DND-41 (cell line): ENCODE data around the gene SCGB1D1.
"Not testable (repeated sequence)": the region's sequence is repeated elsewhere in the genome, so short reads cannot be mapped to it uniquely, and the experiment has no call there.

Source experiments
- ATAC-seq: fragments of 200-7000 bp; cut with Tn5 transposase; 3 replicates; pipeline ENCODE4 v1.9.1; 2021; ENCODE audit warnings: low read depth; ENCODE audit not compliant: insufficient read depth
- DNase-seq: peaks from one replicate; pipeline ENCODE4 v3.0.0-alpha.2; 2020
- H2AFZ ChIP-seq: 2 replicates; pipeline ENCODE4 v1.6.0; 2012; ENCODE audit warnings: low read depth, low read length
- H3K27ac ChIP-seq: 2 replicates; pipeline ENCODE4 v1.5.1; 2012; ENCODE audit warnings: low read length, inconsistent platforms
- H3K27me3 ChIP-seq: fragments of 200-600 bp; sonication (generic); 2 replicates; pipeline ENCODE4 v1.6.0; 2012; ENCODE audit warnings: low read length, mild to moderate bottlenecking, inconsistent platforms; ENCODE audit not compliant: insufficient read depth, poor library complexity
- H3K36me3 ChIP-seq: 2 replicates; pipeline ENCODE4 v1.5.1; 2012; ENCODE audit warnings: low read length, inconsistent platforms; ENCODE audit not compliant: insufficient read depth
- H3K4me1 ChIP-seq: 2 replicates; pipeline ENCODE4 v1.5.1; 2012; ENCODE audit warnings: mild to moderate bottlenecking, low read length; ENCODE audit not compliant: insufficient read depth
- H3K4me2 ChIP-seq: 2 replicates; pipeline ENCODE4 v1.6.0; 2012; ENCODE audit warnings: mild to moderate bottlenecking, moderate library complexity, low read length, inconsistent platforms; ENCODE audit not compliant: insufficient read depth
- H3K4me3 ChIP-seq, 2 experiments: fragments of 200-600 bp in 1 of 2; shearing (Covaris generic) in 1 of 2; 2 replicates each; pipeline ENCODE4 v1.5.1; 2012 to 2016; ENCODE audit warnings: inconsistent platforms in 2 of 2, low read length in 2 of 2, mild to moderate bottlenecking in 2 of 2, low read depth in 1 of 2, moderate library complexity in 1 of 2
- H3K79me2 ChIP-seq: 2 replicates; pipeline ENCODE4 v1.6.0; 2012; ENCODE audit warnings: low read length, inconsistent platforms; ENCODE audit not compliant: insufficient read depth
- H3K9ac ChIP-seq: 2 replicates; pipeline ENCODE4 v1.6.0; 2012; ENCODE audit warnings: low read depth, mild to moderate bottlenecking, inconsistent platforms, low read length, moderate library complexity
- H3K9me3 ChIP-seq: 2 replicates; pipeline ENCODE4 v1.5.1; 2012; ENCODE audit warnings: low read length, moderate library complexity, mild to moderate bottlenecking, inconsistent platforms; ENCODE audit not compliant: insufficient read depth, severe bottlenecking
- H4K20me1 ChIP-seq: 2 replicates; pipeline ENCODE4 v1.6.0; 2012; ENCODE audit warnings: low read length; ENCODE audit not compliant: insufficient read depth
- EZH2 ChIP-seq: IDR thresholded peaks from 3 replicates; pipeline ENCODE4 v1.6.1; 2012; ENCODE audit warnings: borderline replicate concordance, low read depth, mild to moderate bottlenecking, moderate library complexity, low read length, inconsistent platforms; ENCODE audit not compliant: severe bottlenecking
- TF ChIP-seq, protein P1 (sequence below): IDR thresholded peaks from 2 replicates; pipeline ENCODE4 v1.5.1; 2012; ENCODE audit warnings: borderline replicate concordance, low read length, moderate library complexity, mild to moderate bottlenecking; ENCODE audit not compliant: poor library complexity, severe bottlenecking; ENCODE audit errors: extremely low read depth

The SCGB1D1 gene

DNA sequence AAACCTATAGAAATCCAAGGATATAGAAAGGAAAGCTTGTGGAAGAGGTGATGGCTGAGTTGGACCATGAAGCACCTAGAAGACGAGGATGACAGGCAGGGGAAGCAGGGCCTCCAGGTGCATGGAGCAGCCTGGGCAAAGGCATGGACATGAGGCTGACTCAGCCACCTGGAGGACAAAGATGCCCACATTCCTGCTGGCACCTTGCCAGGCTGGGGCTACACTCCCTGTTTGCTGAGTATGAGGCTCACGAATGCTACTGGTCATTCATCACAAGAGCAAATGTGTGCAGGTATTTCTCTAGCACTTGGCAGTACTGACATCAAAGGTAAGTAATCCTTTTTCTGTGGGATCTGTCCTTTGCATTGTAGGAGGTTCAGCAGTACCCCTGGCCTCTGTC lies 11.4 kb downstream of the SCGB1D1 start:
- DNase-seq (no peak), ATAC-seq (no peak)
- Histone ChIP-seq H3K4me2 (no peak overlapping the region), H3K9me3 (no peaks in the 10 kb centered on the region), H3K36me3 (no peaks in the 10 kb centered on the region), H3K27me3 (peaks cover 12% of the 10 kb centered on the region), H4K20me1 (no peaks in the 10 kb centered on the region), H3K79me2 (no peaks in the 10 kb centered on the region), H3K4me1 (no peaks in the 10 kb centered on the region), H3K9ac (no peak overlapping the region), H3K4me3 (no peak overlapping the region), H2AFZ (no peak overlapping the region), H3K27ac (no peak overlapping the region)
- no peak for TF ChIP-seq EZH2
- TF ChIP-seq, protein P1, sequence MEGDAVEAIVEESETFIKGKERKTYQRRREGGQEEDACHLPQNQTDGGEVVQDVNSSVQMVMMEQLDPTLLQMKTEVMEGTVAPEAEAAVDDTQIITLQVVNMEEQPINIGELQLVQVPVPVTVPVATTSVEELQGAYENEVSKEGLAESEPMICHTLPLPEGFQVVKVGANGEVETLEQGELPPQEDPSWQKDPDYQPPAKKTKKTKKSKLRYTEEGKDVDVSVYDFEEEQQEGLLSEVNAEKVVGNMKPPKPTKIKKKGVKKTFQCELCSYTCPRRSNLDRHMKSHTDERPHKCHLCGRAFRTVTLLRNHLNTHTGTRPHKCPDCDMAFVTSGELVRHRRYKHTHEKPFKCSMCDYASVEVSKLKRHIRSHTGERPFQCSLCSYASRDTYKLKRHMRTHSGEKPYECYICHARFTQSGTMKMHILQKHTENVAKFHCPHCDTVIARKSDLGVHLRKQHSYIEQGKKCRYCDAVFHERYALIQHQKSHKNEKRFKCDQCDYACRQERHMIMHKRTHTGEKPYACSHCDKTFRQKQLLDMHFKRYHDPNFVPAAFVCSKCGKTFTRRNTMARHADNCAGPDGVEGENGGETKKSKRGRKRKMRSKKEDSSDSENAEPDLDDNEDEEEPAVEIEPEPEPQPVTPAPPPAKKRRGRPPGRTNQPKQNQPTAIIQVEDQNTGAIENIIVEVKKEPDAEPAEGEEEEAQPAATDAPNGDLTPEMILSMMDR, result no peak

DNA sequence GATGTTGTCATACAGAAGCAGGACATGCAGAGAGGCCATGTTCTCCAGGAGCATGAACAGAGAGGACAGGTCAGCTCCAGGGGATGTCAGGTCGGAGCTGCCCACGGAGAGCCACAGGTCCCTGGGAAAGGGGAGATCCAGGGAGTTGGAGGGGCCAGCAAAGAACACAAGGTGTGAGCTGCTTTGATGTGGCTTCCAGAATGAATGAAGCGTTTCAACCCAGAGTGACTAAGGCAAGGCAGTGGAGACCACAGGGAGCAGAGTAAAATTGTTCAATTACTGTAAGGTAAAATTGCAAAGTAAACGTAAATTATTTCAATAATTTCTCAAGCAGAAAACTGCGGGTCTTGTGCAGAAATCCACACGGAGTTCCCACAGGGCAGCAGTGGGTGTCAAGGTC lies 12.9 kb downstream of the SCGB1D1 start:
- Histone ChIP-seq H3K4me2 (no peak overlapping the region), H4K20me1 (no peaks in the 10 kb centered on the region), H3K9ac (no peak overlapping the region), H3K9me3 (no peaks in the 10 kb centered on the region), H3K27me3 (peaks cover 12% of the 10 kb centered on the region), H3K27ac (no peak overlapping the region), H3K36me3 (no peaks in the 10 kb centered on the region), H3K4me1 (no peaks in the 10 kb centered on the region), H3K4me3 (no peak overlapping the region), H2AFZ (no peak overlapping the region), H3K79me2 (no peaks in the 10 kb centered on the region)
- TF ChIP-seq EZH2, result no peak
- TF ChIP-seq, protein P1, result no peak
- ATAC-seq (no peak), DNase-seq (no peak)

DNA sequence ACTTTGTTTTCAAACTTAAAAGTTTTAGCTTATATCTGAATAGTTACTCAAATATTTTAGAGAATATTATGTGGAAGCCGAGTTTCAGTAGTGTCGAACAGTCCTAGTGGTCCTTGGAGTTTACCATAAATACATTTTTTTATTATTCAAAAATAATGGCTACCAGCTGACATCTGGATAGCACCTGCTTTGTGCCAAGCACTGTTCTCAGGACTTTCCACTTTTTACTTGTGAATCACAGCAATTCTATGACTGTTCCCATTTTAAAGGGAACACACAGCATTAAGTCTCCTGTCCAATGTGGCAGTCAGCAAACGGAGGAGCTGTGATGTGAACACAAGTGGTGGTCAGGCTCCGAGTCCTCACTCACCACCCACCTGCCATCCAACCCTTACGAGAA lies 14.4 kb downstream of the SCGB1D1 start:
- Histone ChIP-seq H3K36me3 (no peaks in the 10 kb centered on the region), H3K79me2 (no peaks in the 10 kb centered on the region), H3K9me3 (no peaks in the 10 kb centered on the region), H3K4me2 (no peak overlapping the region), H3K27me3 (peaks cover 9% of the 10 kb centered on the region), H3K9ac (no peak overlapping the region), H3K4me1 (no peaks in the 10 kb centered on the region), H3K4me3 (no peak overlapping the region), H3K27ac (no peak overlapping the region), H2AFZ (no peak overlapping the region), H4K20me1 (no peaks in the 10 kb centered on the region)
- DNase-seq (no peak), ATAC-seq (no peak)
- no peak for TF ChIP-seq EZH2
- TF ChIP-seq, protein P1, result no peak

DNA sequence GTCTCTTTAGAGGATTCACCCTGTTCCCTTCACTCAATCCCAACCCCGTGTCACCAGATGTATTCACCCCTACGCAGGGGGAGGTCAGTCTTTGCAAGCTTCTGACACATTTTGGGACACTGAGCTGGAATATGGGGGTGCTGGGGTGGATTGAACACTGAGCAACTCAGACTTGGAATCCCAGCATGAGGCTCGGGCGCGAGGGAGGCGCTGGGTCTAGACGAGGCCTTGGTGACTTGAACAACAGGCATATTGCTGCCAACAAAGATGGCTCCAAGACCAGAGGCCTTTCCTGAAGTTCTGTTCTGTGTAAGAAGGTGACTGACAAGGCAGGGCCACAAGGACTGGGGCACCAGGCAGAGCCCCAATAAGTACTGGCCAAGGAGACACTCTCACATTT lies 15.4 kb downstream of the SCGB1D1 start:
- Histone ChIP-seq H3K9ac (no peak overlapping the region), H3K36me3 (no peaks in the 10 kb centered on the region), H3K27me3 (peaks cover 11% of the 10 kb centered on the region), H3K4me1 (no peaks in the 10 kb centered on the region), H4K20me1 (no peaks in the 10 kb centered on the region), H3K9me3 (no peaks in the 10 kb centered on the region), H3K4me2 (no peak overlapping the region), H2AFZ (no peak overlapping the region), H3K4me3 (no peak overlapping the region), H3K27ac (no peak overlapping the region), H3K79me2 (no peaks in the 10 kb centered on the region)
- DNase-seq (no peak), ATAC-seq (no peak)
- TF ChIP-seq, protein P1, result no peak
- TF ChIP-seq EZH2, result no peak

DNA sequence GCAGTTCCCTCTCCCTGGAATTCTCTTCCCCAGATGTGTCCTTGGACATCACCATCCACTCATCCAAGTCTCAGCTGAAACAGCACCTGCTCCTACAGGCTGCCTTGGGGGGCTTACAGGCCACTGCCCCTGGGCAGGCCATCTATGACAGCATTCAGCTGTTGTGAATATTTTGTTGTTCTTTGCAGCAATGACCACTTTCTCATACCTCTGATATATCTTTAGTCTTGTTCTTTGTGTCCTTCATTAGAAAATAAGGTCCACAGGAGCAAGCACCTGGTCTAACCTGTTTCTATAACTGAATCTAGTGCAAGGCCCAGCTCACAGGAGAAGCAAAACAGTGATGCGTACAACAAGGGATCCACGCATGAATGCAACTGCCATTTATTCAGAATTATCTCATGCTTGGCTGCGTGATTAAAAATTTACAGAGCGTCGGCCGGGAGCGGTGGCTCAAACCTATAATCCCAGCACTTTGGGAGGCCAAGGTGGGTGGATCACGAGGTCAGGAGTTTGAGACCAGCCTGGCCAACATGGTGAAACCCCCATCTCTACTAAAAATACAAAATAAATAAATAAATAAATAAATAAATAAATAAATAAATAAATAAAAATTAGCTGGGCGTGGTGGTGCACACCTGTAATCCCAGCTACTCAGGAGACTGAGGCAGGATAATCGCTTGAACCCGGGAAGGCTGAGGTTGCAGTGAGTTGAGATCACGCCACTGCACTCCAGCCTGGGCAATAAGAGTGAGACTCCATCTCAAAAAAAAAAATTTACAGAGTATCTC lies 16.5 kb downstream of the SCGB1D1 start:
- H3K27me3 ChIP-seq, result peaks cover 11% of the 10 kb centered on the region
- H3K9ac ChIP-seq, H2AFZ ChIP-seq, H3K79me2 ChIP-seq, H3K4me3 ChIP-seq, DNase-seq, ATAC-seq, H3K4me2 ChIP-seq, H3K27ac ChIP-seq, H3K4me1 ChIP-seq, H3K9me3 ChIP-seq, H3K36me3 ChIP-seq, H4K20me1 ChIP-seq: not testable (repeated sequence)
